HG02642 (cell line): Measurements from ENCODE around the gene ELMO1.

ENCODE experiments used
- ATAC-seq: cut with Tn5 transposase; IDR thresholded peaks from one replicate; pipeline ENCODE4 v1.9.1; 2021; ENCODE audit warnings: mild to moderate bottlenecking; ENCODE audit not compliant: unreplicated experiment, poor library complexity

The ELMO1 gene

DNA sequence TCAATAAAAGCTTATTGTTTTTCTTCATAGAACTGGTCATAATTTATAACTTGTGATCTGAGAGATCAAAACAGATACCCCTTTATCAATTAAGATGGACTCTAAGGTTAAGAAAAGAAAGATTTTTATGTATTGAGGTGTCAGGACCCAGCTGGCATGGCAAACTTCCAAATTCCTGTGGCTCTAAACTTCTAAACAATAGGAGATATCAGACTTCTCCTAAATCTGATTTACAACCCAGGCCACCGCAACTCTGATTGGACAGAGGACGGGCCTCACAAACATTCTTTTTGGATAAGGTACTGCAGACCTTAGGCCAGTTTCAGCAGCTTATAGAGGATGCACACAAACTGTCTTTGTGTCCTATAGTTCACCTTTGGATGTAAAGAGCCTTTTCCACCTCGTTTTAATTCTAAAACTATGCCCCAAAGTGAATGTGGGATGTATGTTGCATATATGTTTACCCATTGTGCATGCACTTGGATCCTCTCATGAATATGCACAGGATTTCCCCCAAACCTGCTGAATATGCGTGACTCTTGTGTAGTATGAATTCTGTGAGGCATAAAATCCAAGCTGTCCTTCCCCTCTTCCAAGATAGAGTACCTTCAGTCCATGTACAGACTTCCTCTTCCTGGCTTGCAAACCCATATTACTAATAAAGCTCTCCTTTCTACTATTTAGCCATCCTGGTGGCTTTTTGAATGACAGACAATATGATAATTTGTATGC lies 69.0 kb downstream of the ELMO1 start:
- no peak for ATAC-seq

- ATAC-seq = no peak
These were observed 71.4 kb downstream of the ELMO1 start for GRCh38 chr7:37377231-37377630.

- ATAC-seq = no peak
These were observed 72.3 kb downstream of the ELMO1 start for GRCh38 chr7:37376386-37376785.

DNA sequence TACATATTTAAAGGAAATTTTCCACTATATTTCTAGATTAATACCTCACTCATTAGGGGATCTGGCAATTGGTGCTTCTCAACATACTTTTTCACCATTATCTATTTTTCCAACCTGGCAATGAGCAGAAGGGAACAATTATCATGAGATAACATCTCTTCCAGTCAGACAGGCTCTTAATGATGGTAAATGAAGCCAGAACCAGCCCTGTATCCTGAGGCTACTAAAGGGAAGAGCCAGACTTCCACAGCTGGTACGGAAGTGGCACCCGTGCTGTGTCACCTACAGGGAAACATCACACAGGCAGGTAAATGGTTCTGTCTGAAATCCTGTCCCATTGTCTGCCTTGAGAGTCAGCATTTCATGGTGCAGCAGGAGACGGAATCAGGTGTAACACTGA lies 75.9 kb downstream of the ELMO1 start:
- no peak for ATAC-seq

GRCh38 chr7:37371755-37372154 lies 76.9 kb downstream of the ELMO1 start:
- no peak for ATAC-seq

DNA sequence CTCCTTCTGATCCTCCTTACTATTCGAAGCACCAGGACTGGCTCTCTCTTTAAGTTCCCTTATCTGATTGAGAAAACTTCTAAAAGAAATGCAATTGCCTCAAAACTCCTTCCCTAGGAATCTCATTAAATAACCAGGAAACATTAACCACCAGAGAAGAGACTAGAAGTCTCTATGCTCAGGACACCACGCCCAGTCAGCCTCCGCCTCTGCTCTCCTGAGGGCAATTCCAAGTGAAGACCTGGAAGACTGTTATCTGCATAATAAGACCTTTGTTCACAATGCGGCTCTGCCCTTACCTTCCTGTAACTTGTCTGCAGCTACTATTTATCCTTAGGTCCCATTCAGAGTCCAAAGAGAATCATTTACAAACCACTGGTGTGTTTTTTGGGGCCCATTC lies 78.8 kb downstream of the ELMO1 start:
- no peak for ATAC-seq

- no peak for ATAC-seq
These were observed 80.1 kb downstream of the ELMO1 start for GRCh38 chr7:37368540-37368939.

GRCh38 chr7:37367010-37367409 lies 81.7 kb downstream of the ELMO1 start:
- no peak for ATAC-seq

- ATAC-seq = no peak
These were observed 82.2 kb downstream of the ELMO1 start for GRCh38 chr7:37366445-37366844.

DNA sequence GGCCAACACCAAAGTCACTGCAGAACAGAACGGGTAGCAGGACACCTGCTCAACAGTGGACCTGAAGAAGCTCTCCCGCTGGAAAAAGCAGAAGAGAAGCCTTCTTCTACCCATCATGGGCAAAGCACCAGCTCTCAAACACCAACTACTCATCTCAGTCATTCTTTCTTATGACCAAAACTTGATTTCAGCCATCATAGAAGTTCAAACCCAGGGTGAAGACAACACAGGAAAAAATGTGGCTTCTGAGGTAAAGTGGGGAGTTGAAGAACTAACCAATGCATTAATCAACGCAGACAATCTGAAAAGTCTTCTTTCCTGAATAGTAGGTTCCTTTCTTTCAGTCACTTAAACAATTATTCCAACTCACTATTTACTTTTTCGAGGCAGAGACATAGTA lies 83.3 kb downstream of the ELMO1 start:
- ATAC-seq = no peak

GRCh38 chr7:37364856-37365255 lies 83.8 kb downstream of the ELMO1 start:
- no peak for ATAC-seq

GRCh38 chr7:37363536-37364491 lies 84.8 kb downstream of the ELMO1 start:
- ATAC-seq = no peak

GRCh38 chr7:37362802-37363201 lies 85.9 kb downstream of the ELMO1 start:
- no peak for ATAC-seq

DNA sequence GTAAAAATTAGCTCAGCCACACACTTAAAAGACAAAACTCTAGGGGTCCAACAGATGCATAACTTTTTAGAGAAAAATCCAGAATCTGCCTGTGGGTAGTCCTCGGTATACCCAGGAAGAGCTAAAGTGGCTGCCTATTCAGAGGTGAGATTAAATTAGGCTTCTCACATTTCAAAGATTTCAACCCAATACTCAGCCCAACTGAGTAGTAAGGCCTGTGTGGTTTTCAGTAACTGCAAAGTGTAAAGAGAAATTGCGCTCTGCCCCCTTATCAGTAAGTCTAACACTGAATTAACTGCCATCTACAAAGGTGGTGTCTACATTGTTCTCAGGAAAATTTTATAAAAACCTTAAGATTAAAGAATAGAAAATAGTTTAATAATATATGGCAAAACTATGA lies 88.2 kb downstream of the ELMO1 start:
- ATAC-seq = no peak

DNA sequence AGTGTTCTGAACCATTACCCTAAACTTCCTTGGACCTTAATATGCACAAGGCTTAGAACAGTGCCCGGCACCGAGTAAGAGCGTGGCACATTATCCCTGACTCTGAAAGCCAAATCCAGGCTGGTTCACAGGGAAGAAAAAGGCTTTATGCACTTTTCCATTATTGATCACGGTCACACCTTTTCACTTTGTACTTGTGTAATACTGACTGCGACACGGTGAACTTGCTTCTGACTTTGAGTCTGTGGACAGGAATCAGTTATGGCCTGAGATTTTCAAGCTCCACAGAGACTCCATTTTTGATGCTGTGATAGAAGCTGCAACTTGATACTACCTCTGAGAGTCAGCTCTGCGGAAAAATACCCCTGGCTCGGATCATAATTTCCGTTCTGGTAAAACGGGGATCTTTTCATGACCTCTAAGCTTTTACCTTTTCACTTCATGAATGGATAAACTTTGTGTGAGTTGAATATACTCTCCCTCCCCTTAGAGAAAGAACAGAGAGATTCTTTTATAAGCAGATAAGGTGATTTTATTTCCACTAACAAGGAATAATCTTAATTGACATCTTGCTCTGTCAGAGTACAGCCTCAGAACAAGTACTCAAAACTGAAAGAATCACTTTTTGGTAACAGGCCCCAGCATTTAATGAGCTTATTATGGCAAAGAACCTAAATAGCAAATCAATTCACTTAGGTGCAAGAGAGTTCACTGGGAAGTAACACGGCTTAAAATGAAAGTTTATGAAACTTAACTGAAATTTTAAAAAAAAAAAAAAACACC lies 88.8 kb downstream of the ELMO1 start:
- no peak for ATAC-seq

DNA sequence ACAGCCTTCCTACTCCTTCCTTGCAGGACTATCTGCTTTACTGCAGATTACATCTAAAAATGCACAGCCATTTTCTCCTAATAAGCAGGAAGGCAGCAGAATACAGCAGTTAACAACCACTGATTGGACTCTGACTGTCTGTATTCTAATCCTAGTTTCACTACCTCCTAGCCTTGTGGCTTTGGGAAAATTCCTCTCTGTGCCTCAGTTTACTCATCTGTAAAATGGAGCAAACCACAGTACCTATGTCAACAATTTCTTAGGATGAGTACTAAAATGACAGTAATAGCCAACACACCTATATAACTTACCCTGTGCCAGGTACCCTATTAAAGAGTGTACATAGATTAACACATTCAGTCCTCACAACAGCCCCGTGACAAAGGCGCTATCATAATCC lies 89.5 kb downstream of the ELMO1 start:
- no peak for ATAC-seq

- no peak for ATAC-seq
These were observed 91.0 kb downstream of the ELMO1 start for GRCh38 chr7:37357637-37357996.

GRCh38 chr7:37356911-37357636 lies 91.6 kb downstream of the ELMO1 start:
- ATAC-seq = no peak

- ATAC-seq = peak; percentile 47
These were observed 94.0 kb downstream of the ELMO1 start for GRCh38 chr7:37354656-37355131.
